OCI-LY3 (cell line): Measurements from ENCODE around the gene VRK3.
"Not testable (repeated sequence)": the region's sequence is repeated elsewhere in the genome, so short reads cannot be mapped to it uniquely, and the experiment has no call there.

Experiments
- H2AFZ ChIP-seq: fragments of 200-600, 300-600 bp; shearing (Covaris generic); 2 replicates; pipeline ENCODE4 v1.6.0; 2014; ENCODE audit warnings: antibody characterized with exemption, low read depth, low read length
- H3K27ac ChIP-seq: fragments of 200-600, 300-600 bp; sonication (generic); 2 replicates; pipeline ENCODE4 v1.5.1; 2014; ENCODE audit warnings: mild to moderate bottlenecking, low read length, moderate library complexity, mixed read lengths
- H3K27me3 ChIP-seq: fragments of 200-600, 300-600 bp; sonication (generic); 2 replicates; pipeline ENCODE4 v1.6.1; 2014; ENCODE audit warnings: low read depth, low read length, mixed read lengths
- H3K36me3 ChIP-seq: fragments of 200-600, 300-600 bp; sonication (generic); replicated peaks from 2 replicates; pipeline ENCODE3; 2014; ENCODE audit warnings: low read depth, low read length, mixed read lengths
- H3K4me1 ChIP-seq: fragments of 300-600, 200-600 bp; sonication (generic); 2 replicates; pipeline ENCODE4 v1.6.1; 2014; ENCODE audit warnings: low read length, mixed read lengths
- H3K4me2 ChIP-seq: fragments of 200-600, 300-600 bp; sonication (generic); 2 replicates; pipeline ENCODE4 v1.6.1; 2014; ENCODE audit warnings: low read length, mixed read lengths
- H3K4me3 ChIP-seq: fragments of 300-600, 200-600 bp; sonication (generic); 2 replicates; pipeline ENCODE4 v1.5.1; 2014; ENCODE audit warnings: antibody characterized with exemption, mild to moderate bottlenecking, low read length, moderate library complexity
- H3K79me2 ChIP-seq: fragments of 300-600, 200-600 bp; shearing (Covaris generic); 2 replicates; pipeline ENCODE4 v1.6.1; 2014; ENCODE audit warnings: mild to moderate bottlenecking, low read length, mixed read lengths
- H3K9ac ChIP-seq: fragments of 300-600, 200-600 bp; shearing (Covaris generic); 2 replicates; pipeline ENCODE4 v1.6.0; 2014; ENCODE audit warnings: mild to moderate bottlenecking, low read length, moderate library complexity
- H3K9me3 ChIP-seq: fragments of 200-600, 300-600 bp; shearing (Covaris generic); 2 replicates; pipeline ENCODE4 v1.6.1; 2014; ENCODE audit warnings: low read length, mixed read lengths; ENCODE audit not compliant: insufficient read depth
- H4K20me1 ChIP-seq: fragments of 200-600, 300-600 bp; sonication (generic); 2 replicates; pipeline ENCODE4 v1.6.1; 2016; ENCODE audit warnings: low read length, mixed read lengths; ENCODE audit not compliant: insufficient read depth
- CTCF ChIP-seq: fragments of 200-600, 300-600 bp; sonication (generic); IDR thresholded peaks from 2 replicates; pipeline ENCODE4 v1.5.1; 2014; ENCODE audit warnings: antibody characterized with exemption, low read length, low read depth
- EZH2phosphoT487 ChIP-seq: fragments of 200-600 bp; shearing (Covaris generic); IDR thresholded peaks from 2 replicates; pipeline ENCODE4 v1.6.1; 2018; ENCODE audit warnings: antibody characterized with exemption, mixed run types, low read depth

The VRK3 gene

GRCh38 chr19:49975051-49975450, 50.1 kb downstream of the VRK3 start:
- H3K27ac ChIP-seq: no peak overlapping the region
- H2AFZ ChIP-seq: no peak overlapping the region
- TF ChIP-seq EZH2phosphoT487 (no peak), CTCF (no peak)
- no peaks in the 10 kb centered on the region for H3K36me3 ChIP-seq
- H3K4me3 ChIP-seq: no peak overlapping the region
- H3K27me3 ChIP-seq: no peaks in the 10 kb centered on the region
- H3K9ac ChIP-seq: no peak overlapping the region
- no peaks in the 10 kb centered on the region for H3K9me3 ChIP-seq
- H3K4me1 ChIP-seq: no peaks in the 10 kb centered on the region
- H3K4me2 ChIP-seq: no peak overlapping the region
- H4K20me1 ChIP-seq: 0 out of 2 replicates have a peak, but pooled peaks cover 5% of the 10 kb centered on the region
- H3K79me2 ChIP-seq: no peaks in the 10 kb centered on the region

- Histone ChIP-seq H3K36me3 (no peaks in the 10 kb centered on the region), H3K27ac (no peak overlapping the region), H4K20me1 (0 out of 2 replicates have a peak, but pooled peaks cover 5% of the 10 kb centered on the region), H3K9me3 (no peaks in the 10 kb centered on the region), H2AFZ (no peak overlapping the region), H3K27me3 (no peaks in the 10 kb centered on the region), H3K4me3 (no peak overlapping the region), H3K9ac (no peak overlapping the region), H3K4me2 (no peak overlapping the region), H3K4me1 (no peaks in the 10 kb centered on the region), H3K79me2 (no peaks in the 10 kb centered on the region)
- no peak for TF ChIP-seq EZH2phosphoT487
- TF ChIP-seq CTCF: no peak
Measured at GRCh38 chr19:49973987-49974386, 51.2 kb downstream of the VRK3 start.

- Histone ChIP-seq H3K27ac (no peak overlapping the region), H3K4me2 (no peak overlapping the region), H2AFZ (no peak overlapping the region), H3K4me1 (no peaks in the 10 kb centered on the region), H3K79me2 (no peaks in the 10 kb centered on the region), H3K9ac (no peak overlapping the region), H3K9me3 (no peaks in the 10 kb centered on the region), H3K36me3 (no peaks in the 10 kb centered on the region), H4K20me1 (0 out of 2 replicates have a peak, but pooled peaks cover 5% of the 10 kb centered on the region), H3K4me3 (no peak overlapping the region), H3K27me3 (0 out of 2 replicates have a peak, but pooled peaks cover 2% of the 10 kb centered on the region)
- no peak for TF ChIP-seq EZH2phosphoT487
- TF ChIP-seq CTCF: no peak
Measured at GRCh38 chr19:49972841-49973240, 52.3 kb downstream of the VRK3 start.

GRCh38 chr19:49971991-49972411, 53.2 kb downstream of the VRK3 start:
- Histone ChIP-seq H3K9ac (no peak overlapping the region), H3K27ac (no peak overlapping the region)

DNA sequence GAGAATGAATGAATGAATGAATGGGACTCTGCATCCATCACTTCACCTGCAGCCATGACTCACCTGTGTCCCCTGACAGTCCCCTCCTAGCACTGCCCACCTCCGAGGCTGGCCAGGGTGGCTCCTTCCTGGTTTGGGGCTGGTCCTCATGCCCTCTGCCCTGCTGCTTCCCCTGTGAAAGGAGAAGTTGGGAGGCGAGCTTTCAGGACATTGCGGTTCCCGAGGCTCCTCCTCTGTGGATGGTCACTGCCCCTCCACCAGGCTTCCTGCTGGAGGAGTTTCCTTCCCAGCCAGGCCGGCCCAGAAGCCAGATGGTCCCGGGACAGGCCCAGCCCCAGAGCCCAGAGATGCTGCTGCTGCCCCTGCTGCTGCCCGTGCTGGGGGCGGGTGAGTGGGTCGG, 55.8 kb downstream of the VRK3 start:
- not testable (repeated sequence) for H3K4me3 ChIP-seq, H3K4me2 ChIP-seq

More at GRCh38 chr19:49971991-49972411, 53.2 kb downstream of the VRK3 start:
- H3K27me3 ChIP-seq: 0 out of 2 replicates have a peak, but pooled peaks cover 2% of the 10 kb centered on the region
- no peak for TF ChIP-seq CTCF
- TF ChIP-seq EZH2phosphoT487: no peak
- no peak overlapping the region for H3K4me2 ChIP-seq
- H3K79me2 ChIP-seq: no peaks in the 10 kb centered on the region
- no peak overlapping the region for H2AFZ ChIP-seq
- no peaks in the 10 kb centered on the region for H3K4me1 ChIP-seq
- no peak overlapping the region for H3K4me3 ChIP-seq
- H4K20me1 ChIP-seq: 0 out of 2 replicates have a peak, but pooled peaks cover 5% of the 10 kb centered on the region
- no peaks in the 10 kb centered on the region for H3K36me3 ChIP-seq
- H3K9me3 ChIP-seq: no peaks in the 10 kb centered on the region

More for the DNA sequence above, 55.8 kb downstream of the VRK3 start:
- not testable (repeated sequence) for H3K36me3 ChIP-seq, H3K27me3 ChIP-seq, H4K20me1 ChIP-seq, H3K4me1 ChIP-seq, H3K9me3 ChIP-seq, H3K9ac ChIP-seq, H3K27ac ChIP-seq, H2AFZ ChIP-seq, H3K79me2 ChIP-seq
